HCT116 (cell line): Measurements from ENCODE around the gene XPNPEP3. TPM values are rescaled to one million over a fixed set of nuclear protein-coding genes. Genes with fewer than 3 reads are reported as not detected.

Experiments
- ATAC-seq: fragments of 200-7000 bp; cut with Tn5 transposase; 2 replicates; pipeline ENCODE4 v1.9.1; 2020; ENCODE audit warnings: mild to moderate bottlenecking, moderate library complexity
- BruUV-seq: library from RNA; stranded (reverse); fragments of 400-500 nt; replicated peaks from 2 replicates; lab custom pipeline; 2021; lab: Mats Ljungman, UMichigan
- CTCF ChIA-PET: fragments of 300-600 bp; sonication (Branson Sonifier 250); formaldehyde crosslinking; loops from one replicate; lab custom pipeline; 2021; ENCODE audit warnings: antibody characterized with exemption; lab: Charles Lee
- POLR2A ChIA-PET: fragments of 300-600, 350-600 bp; sonication (Branson Sonifier 250); formaldehyde crosslinking; loops from one replicate; lab custom pipeline; 2021; ENCODE audit warnings: antibody characterized with exemption; lab: Charles Lee
- RAD21 ChIA-PET, 2 experiments: fragments of 300-600 bp; sonication (Branson Sonifier 250); formaldehyde crosslinking; loops; one replicate each; lab custom pipeline; 2023; ENCODE audit warnings: low total read pairs in 2 of 2; ENCODE audit not compliant: uncharacterized antibody in 2 of 2, unreplicated experiment in 2 of 2, low non-redundant PET in 1 of 2; lab: Charles Lee
- DNase-seq: peaks from one replicate; pipeline ENCODE4 v3.0.0-alpha.2; 2010; ENCODE audit warnings: low read depth, low spot score
- H2AFZ ChIP-seq: fragments of 200-600 bp; shearing (Covaris generic), sonication (generic); 2 replicates; pipeline ENCODE4 v1.6.1; 2017; ENCODE audit warnings: low read depth, mixed run types, mixed read lengths, antibody characterized with exemption, low read length; ENCODE audit not compliant: poor library complexity, severe bottlenecking
- H3K27ac ChIP-seq: 2 replicates; pipeline ENCODE4 v1.5.1; 2012; ENCODE audit warnings: low read depth, low read length
- H3K27me3 ChIP-seq: fragments of 200-600 bp; sonication (generic); 2 replicates; pipeline ENCODE4 v1.6.1; 2016; ENCODE audit warnings: mixed run types, low read length, mixed read lengths; ENCODE audit not compliant: insufficient read depth
- H3K36me3 ChIP-seq, 2 experiments: fragments of 200-500 bp in 1 of 2; fragments of 200-600 bp in 1 of 2; sonication (Bioruptor generic) in 1 of 2; sonication (generic) in 1 of 2; 2 replicates each; pipeline versions ENCODE4 v1.5.1 to v1.6.1; 2014 to 2016; ENCODE audit warnings: low read length in 2 of 2, inconsistent platforms in 1 of 2, mixed read lengths in 1 of 2, mixed run types in 1 of 2; ENCODE audit not compliant: insufficient read depth in 2 of 2, control insufficient read depth in 1 of 2
- H3K4me1 ChIP-seq, 2 experiments: fragments of 200-600 bp in 1 of 2; sonication (generic) in 1 of 2; 2 replicates each; pipeline versions ENCODE4 v1.5.1 to v1.6.1; 2012 to 2017; ENCODE audit warnings: low read length in 2 of 2, inconsistent platforms in 1 of 2, mild to moderate bottlenecking in 1 of 2, mixed read lengths in 1 of 2, mixed run types in 1 of 2, moderate library complexity in 1 of 2; ENCODE audit not compliant: insufficient read depth in 2 of 2, control insufficient read depth in 1 of 2
- H3K4me2 ChIP-seq: fragments of 200-600 bp; sonication (generic); 2 replicates; pipeline ENCODE4 v1.6.1; 2017; ENCODE audit warnings: mixed run types, low read length, mixed read lengths
- H3K4me3 ChIP-seq, 2 experiments: fragments of 200-600 bp in 1 of 2; sonication (generic) in 1 of 2; replicated peaks in 1 of 2; 2 replicates each; pipeline ENCODE4 v1.5.1; 2011 to 2016; ENCODE audit warnings: low read length in 2 of 2, control low read depth in 1 of 2, low read depth in 1 of 2, mild to moderate bottlenecking in 1 of 2, mixed read lengths in 1 of 2, mixed run types in 1 of 2
- H3K79me2 ChIP-seq: fragments of 200-600 bp; sonication (generic); 2 replicates; pipeline ENCODE4 v1.6.1; 2017; ENCODE audit warnings: mild to moderate bottlenecking, mixed run types, low read length, moderate library complexity, mixed read lengths; ENCODE audit not compliant: insufficient read depth
- H3K9ac ChIP-seq: fragments of 200-600 bp; sonication (generic); 2 replicates; pipeline ENCODE4 v1.6.1; 2016; ENCODE audit warnings: low read length, mixed read lengths
- H3K9me2 ChIP-seq: fragments of 200-600 bp; sonication (generic), shearing (Covaris generic); 2 replicates; pipeline ENCODE4 v1.6.1; 2017; ENCODE audit warnings: mixed run types, mild to moderate bottlenecking, moderate library complexity; ENCODE audit not compliant: insufficient read depth
- H3K9me3 ChIP-seq, 2 experiments: fragments of 200-500 bp in 1 of 2; fragments of 200-600 bp in 1 of 2; sonication (Bioruptor generic) in 1 of 2; sonication (generic) in 1 of 2; 2 replicates each; pipeline ENCODE4 v1.6.1; 2014 to 2017; ENCODE audit warnings: low read length in 2 of 2, mixed read lengths in 2 of 2, inconsistent platforms in 1 of 2, low read depth in 1 of 2, mild to moderate bottlenecking in 1 of 2, mixed run types in 1 of 2, moderate library complexity in 1 of 2; ENCODE audit not compliant: control insufficient read depth in 1 of 2, insufficient read depth in 1 of 2
- H4K20me1 ChIP-seq: fragments of 200-600 bp; sonication (generic), shearing (Covaris generic); 2 replicates; pipeline ENCODE4 v1.6.1; 2017; ENCODE audit warnings: mixed run types, mild to moderate bottlenecking, moderate library complexity; ENCODE audit not compliant: insufficient read depth
- CBX3 ChIP-seq: IDR thresholded peaks from 2 replicates; pipeline ENCODE4 v1.6.1; 2012; ENCODE audit warnings: low read depth
- EGR1 ChIP-seq: IDR thresholded peaks from 2 replicates; pipeline ENCODE4 v1.6.1; 2012; ENCODE audit warnings: low read depth
- ELF1 ChIP-seq: IDR thresholded peaks from 2 replicates; pipeline ENCODE4 v1.6.1; 2012; ENCODE audit warnings: low read depth, borderline replicate concordance
- POLR2A ChIP-seq: IDR thresholded peaks from 2 replicates; pipeline ENCODE4 v1.7.0; 2011; ENCODE audit warnings: borderline replicate concordance; ENCODE audit not compliant: insufficient read depth, insufficient read length; ENCODE audit errors: extremely low read depth
- POLR2AphosphoS5 ChIP-seq: IDR thresholded peaks from 2 replicates; pipeline ENCODE4 v1.6.1; 2011; ENCODE audit warnings: mild to moderate bottlenecking, low read depth, low read length, moderate library complexity
- SIN3A ChIP-seq: IDR thresholded peaks from 2 replicates; pipeline ENCODE4 v1.6.1; 2012; ENCODE audit warnings: low read depth
- SP1 ChIP-seq: IDR thresholded peaks from 2 replicates; pipeline ENCODE4 v1.6.1; 2012; ENCODE audit warnings: low read depth
- TCF7L2 ChIP-seq: IDR thresholded peaks from 2 replicates; pipeline ENCODE4 v1.7.0; 2011; ENCODE audit warnings: borderline replicate concordance, inconsistent platforms; ENCODE audit not compliant: insufficient read depth, insufficient read length; ENCODE audit errors: extremely low read depth
- YY1 ChIP-seq: IDR thresholded peaks from 2 replicates; pipeline ENCODE4 v1.6.1; 2011; ENCODE audit warnings: low read length, low read depth, moderate library complexity, mild to moderate bottlenecking; ENCODE audit not compliant: insufficient replicate concordance; ENCODE audit errors: extremely low read depth
- ZNF274 ChIP-seq: fragments of 200-500 bp; sonication (Bioruptor generic); IDR thresholded peaks from 2 replicates; pipeline ENCODE4 v1.6.1; 2014; ENCODE audit warnings: mild to moderate bottlenecking, low read depth, low read length, inconsistent platforms
- intact Hi-C: fragments of 100-400 bp; cut with micrococcal nuclease; formaldehyde crosslinking; loops from 2 replicates; pipeline ENCODE4 v1.10.0; 2022
- total RNA-seq: library from RNA; stranded (reverse); gene quantifications from one replicate; pipeline ENCODE4 v1.2.1, GENCODE V29; 2021; ENCODE audit not compliant: unreplicated experiment
- TF ChIP-seq, protein P1 (sequence below): IDR thresholded peaks from 2 replicates; pipeline ENCODE4 v1.6.1; 2012

The XPNPEP3 gene
- total RNA-seq, 1 experiment from 2014 or later, result 29.8 TPM

DNA sequence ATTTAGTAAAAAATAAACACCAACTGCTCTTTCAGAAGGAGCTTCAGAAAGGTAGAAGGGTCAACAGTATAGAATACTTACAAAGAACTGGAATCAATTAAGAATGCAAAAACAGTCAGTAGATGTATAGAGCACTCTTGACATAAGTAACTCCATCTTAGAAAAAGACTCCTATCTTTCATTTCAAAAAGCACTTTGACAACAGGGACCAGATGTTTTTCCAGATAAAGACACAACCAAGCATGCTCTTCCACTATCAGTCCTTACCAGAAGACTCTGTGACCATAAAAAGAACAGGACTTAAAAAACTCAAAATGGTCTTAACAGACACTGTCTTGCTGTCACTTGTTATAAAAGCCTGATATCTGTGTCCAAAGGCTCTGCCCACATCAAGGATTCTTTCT lies 43.0 kb upstream of the XPNPEP3 start:
- ATAC-seq (no peak), DNase-seq (no peak)
- Histone ChIP-seq H3K79me2 (peaks cover 85% of the 10 kb centered on the region), H3K4me3 (no peak overlapping the region), H3K4me1 (peaks cover 8 to 22% of the 10 kb centered on the region in 2 experiments; a peak in 3 of 4 replicates), H3K9me3 (no peaks in the 10 kb centered on the region), H3K36me3 (no peaks in the 10 kb centered on the region), H3K9me2 (no peaks in the 10 kb centered on the region), H2AFZ (no peak overlapping the region), H4K20me1 (no peaks in the 10 kb centered on the region), H3K9ac (no peak overlapping the region), H3K27me3 (no peaks in the 10 kb centered on the region), H3K27ac (no peak overlapping the region), H3K4me2 (no peak overlapping the region)
- TF ChIP-seq EGR1 (no peak), CBX3 (no peak), POLR2A (no peak), SIN3A (no peak), ELF1 (no peak), ZNF274 (no peak), SP1 (no peak), POLR2AphosphoS5 (no peak), YY1 (no peak), TCF7L2 (no peak)
- TF ChIP-seq, protein P1, sequence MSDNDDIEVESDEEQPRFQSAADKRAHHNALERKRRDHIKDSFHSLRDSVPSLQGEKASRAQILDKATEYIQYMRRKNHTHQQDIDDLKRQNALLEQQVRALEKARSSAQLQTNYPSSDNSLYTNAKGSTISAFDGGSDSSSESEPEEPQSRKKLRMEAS, result no peak
- ChIA-PET POLR2A (no interaction called here), RAD21 (no interaction called here), CTCF (no interaction called here)
- intact Hi-C loops, result no loop called here
- no TSS peak for BruUV-seq

GRCh38 chr22:40817737-40818136 lies 39.2 kb upstream of the XPNPEP3 start:
- DNase-seq (no peak), ATAC-seq (no peak)
- Histone ChIP-seq H3K9ac (peak overlapping the region; percentile 89), H3K27ac (no peak overlapping the region), H3K27me3 (no peaks in the 10 kb centered on the region), H3K4me1 (peaks cover 8 to 25% of the 10 kb centered on the region in 2 experiments; a peak in 3 of 4 replicates), H3K4me2 (peak overlapping the region; percentile 92), H3K36me3 (no peaks in the 10 kb centered on the region), H3K4me3 (peak overlapping the region; percentile 87 to 92), H3K9me3 (no peaks in the 10 kb centered on the region), H3K9me2 (no peaks in the 10 kb centered on the region), H4K20me1 (no peaks in the 10 kb centered on the region), H2AFZ (no peak overlapping the region), H3K79me2 (peaks cover 54% of the 10 kb centered on the region)
- TF ChIP-seq EGR1, result no peak
- CTCF ChIA-PET, result no interaction called here
- no TSS peak for BruUV-seq
- intact Hi-C loops, result no loop called here
- POLR2A ChIA-PET, result no interaction called here
- RAD21 ChIA-PET, result no interaction called here
